H9 (cell line): Measurements from ENCODE around the gene CFAP97D1. TPM values are rescaled to one million over a fixed set of nuclear protein-coding genes. Genes with fewer than 3 reads are reported as not detected.

ENCODE experiments used
- DNase-seq: peaks from one replicate; pipeline ENCODE4 v3.0.0-alpha.2; 2017
- H2AFZ ChIP-seq: one replicate; pipeline ENCODE4 v1.6.1; 2013; ENCODE audit warnings: mild to moderate bottlenecking, low read length, control low read depth, moderate library complexity
- H2AK5ac ChIP-seq: 2 replicates; pipeline ENCODE4 v1.6.1; 2013; ENCODE audit warnings: low read length, control low read depth, mixed read lengths; ENCODE audit not compliant: insufficient read length
- H2BK120ac ChIP-seq: one replicate; pipeline ENCODE4 v1.6.1; 2013; ENCODE audit warnings: low read depth, mild to moderate bottlenecking, low read length, control low read depth, inconsistent platforms; ENCODE audit not compliant: poor library complexity, severe bottlenecking
- H2BK12ac ChIP-seq: 2 replicates; pipeline ENCODE4 v1.6.1; 2013; ENCODE audit warnings: low read length, control low read depth, mixed read lengths, low read depth; ENCODE audit not compliant: insufficient read length
- H2BK15ac ChIP-seq: 2 replicates; pipeline ENCODE4 v1.6.1; 2013; ENCODE audit warnings: low read depth, low read length, control low read depth
- H2BK20ac ChIP-seq: one replicate; pipeline ENCODE4 v1.6.1; 2013; ENCODE audit warnings: low read depth, mild to moderate bottlenecking, low read length, control low read depth, inconsistent platforms; ENCODE audit not compliant: poor library complexity, severe bottlenecking
- H2BK5ac ChIP-seq: 2 replicates; pipeline ENCODE4 v1.6.1; 2013; ENCODE audit warnings: low read length, control low read depth, mixed read lengths; ENCODE audit not compliant: insufficient read length
- H3K14ac ChIP-seq: 2 replicates; pipeline ENCODE4 v1.6.1; 2013; ENCODE audit warnings: low read length, control low read depth; ENCODE audit not compliant: insufficient read depth
- H3K18ac ChIP-seq: 2 replicates; pipeline ENCODE4 v1.6.1; 2013; ENCODE audit warnings: low read depth, mild to moderate bottlenecking, mixed read lengths, low read length, control low read depth; ENCODE audit not compliant: insufficient read length
- H3K23ac ChIP-seq: 2 replicates; pipeline ENCODE4 v1.6.1; 2013; ENCODE audit warnings: low read length, control low read depth, mixed read lengths, low read depth; ENCODE audit not compliant: insufficient read length
- H3K23me2 ChIP-seq: 2 replicates; pipeline ENCODE4 v1.6.1; 2013; ENCODE audit warnings: low read depth, mild to moderate bottlenecking, mixed read lengths, low read length, control low read depth; ENCODE audit not compliant: insufficient read length, poor library complexity, severe bottlenecking
- H3K27ac ChIP-seq: 2 replicates; pipeline ENCODE4 v1.5.1; 2013; ENCODE audit warnings: low read length, control low read depth, mixed read lengths, low read depth; ENCODE audit not compliant: insufficient read length
- H3K27me3 ChIP-seq: 2 replicates; pipeline ENCODE4 v1.6.1; 2013; ENCODE audit warnings: low read length, control low read depth, inconsistent platforms; ENCODE audit not compliant: insufficient read depth
- H3K4ac ChIP-seq: 2 replicates; pipeline ENCODE4 v1.6.1; 2013; ENCODE audit warnings: low read depth, mild to moderate bottlenecking, control low read depth, inconsistent platforms, low read length, moderate library complexity
- H3K4me1 ChIP-seq: 2 replicates; pipeline ENCODE4 v1.6.1; 2013; ENCODE audit warnings: low read length, control low read depth, inconsistent platforms; ENCODE audit not compliant: insufficient read depth
- H3K4me2 ChIP-seq: 2 replicates; pipeline ENCODE4 v1.6.1; 2013; ENCODE audit warnings: low read length, control low read depth, mixed read lengths; ENCODE audit not compliant: insufficient read length, insufficient read depth
- H3K56ac ChIP-seq: 2 replicates; pipeline ENCODE4 v1.6.1; 2013; ENCODE audit warnings: low read depth, mild to moderate bottlenecking, mixed read lengths, low read length, control low read depth; ENCODE audit not compliant: insufficient read length
- H3K79me1 ChIP-seq: 2 replicates; pipeline ENCODE4 v1.6.1; 2013; ENCODE audit warnings: low read depth, mild to moderate bottlenecking, moderate library complexity, low read length, control low read depth, inconsistent platforms; ENCODE audit not compliant: insufficient read depth, poor library complexity, severe bottlenecking
- H3K79me2 ChIP-seq: 2 replicates; pipeline ENCODE4 v1.6.1; 2013; ENCODE audit warnings: low read length, control low read depth, inconsistent platforms; ENCODE audit not compliant: insufficient read depth
- H3K9ac ChIP-seq: 2 replicates; pipeline ENCODE4 v1.6.1; 2013; ENCODE audit warnings: low read length, control low read depth, mixed read lengths; ENCODE audit not compliant: insufficient read length; ENCODE audit errors: extremely low read depth
- H3K9me3 ChIP-seq: one replicate; pipeline ENCODE4 v1.6.1; 2013; ENCODE audit warnings: low read depth, low read length, inconsistent platforms; ENCODE audit not compliant: control insufficient read depth
- H3T11ph ChIP-seq: one replicate; pipeline ENCODE4 v1.6.1; 2013; ENCODE audit warnings: mild to moderate bottlenecking, low read length, control low read depth, inconsistent platforms
- H4K20me1 ChIP-seq: one replicate; pipeline ENCODE4 v1.6.1; 2013; ENCODE audit not compliant: control insufficient read depth, insufficient read length, insufficient read depth
- H4K5ac ChIP-seq: 2 replicates; pipeline ENCODE4 v1.6.1; 2013; ENCODE audit warnings: low read depth, mild to moderate bottlenecking, mixed read lengths, low read length, control low read depth; ENCODE audit not compliant: insufficient read length
- H4K8ac ChIP-seq: replicated peaks from 2 replicates; pipeline ENCODE4 v1.6.1; 2013; ENCODE audit warnings: low read length, control low read depth, mixed read lengths, low read depth; ENCODE audit not compliant: insufficient read length
- H4K91ac ChIP-seq: 2 replicates; pipeline ENCODE4 v1.6.1; 2013; ENCODE audit warnings: low read depth, mild to moderate bottlenecking, moderate library complexity, mixed read lengths, low read length, control low read depth; ENCODE audit not compliant: insufficient read length
- H3K27ac Mint-ChIP-seq, 3 experiments: 2 replicates in 2 of 3; 3 replicates in 1 of 3; pipeline ENCODE4 v1.8.0; 2020 to 2021; ENCODE audit warnings: mixed read lengths in 3 of 3, mild to moderate bottlenecking in 1 of 3, moderate library complexity in 1 of 3
- H3K27me3 Mint-ChIP-seq: 2 replicates; pipeline ENCODE4 v1.8.0; 2021; ENCODE audit warnings: low read depth, mild to moderate bottlenecking, moderate library complexity, mixed read lengths
- H3K36me3 Mint-ChIP-seq, 3 experiments: 2 replicates in 2 of 3; 3 replicates in 1 of 3; pipeline ENCODE4 v1.8.0; 2020 to 2021; ENCODE audit warnings: low read depth in 3 of 3, mixed read lengths in 3 of 3; ENCODE audit not compliant: insufficient read depth in 1 of 3
- H3K4me1 Mint-ChIP-seq, 2 experiments: 2 replicates each; pipeline ENCODE4 v1.8.0; 2020; ENCODE audit warnings: mixed read lengths in 2 of 2
- H3K4me3 Mint-ChIP-seq, 2 experiments: 2 replicates in 1 of 2; 3 replicates in 1 of 2; pipeline ENCODE4 v1.8.0; 2020 to 2021; ENCODE audit warnings: mild to moderate bottlenecking in 2 of 2, mixed read lengths in 2 of 2, moderate library complexity in 1 of 2
- H3K9me3 Mint-ChIP-seq, 2 experiments: 2 replicates in 1 of 2; 3 replicates in 1 of 2; pipeline ENCODE4 v1.8.0; 2020; ENCODE audit warnings: mild to moderate bottlenecking in 2 of 2, mixed read lengths in 2 of 2, moderate library complexity in 1 of 2
- WGBS: extraction: QIAGEN DNeasy Blood & Tissue Kit; methylation state at CpG from one replicate; pipeline ENCODE4 v1.1.7; 2013; ENCODE audit warnings: missing lambda C conversion rate, low lambda C conversion rate, mixed read lengths; ENCODE audit not compliant: insufficient read length; ENCODE audit errors: extremely low coverage; 5-methylcytosine and 5-hydroxymethylcytosine counted together
- total RNA-seq: library from RNA; stranded (reverse); gene quantifications from 2 replicates; pipeline ENCODE4 v1.2.1, GENCODE V29; 2021
- TF ChIP-seq, protein P1 (sequence below): fragments of 200-600 bp; sonication (generic); conservative IDR thresholded peaks from 3 replicates; pipeline ENCODE4 v1.8.0; 2021; ENCODE audit warnings: antibody characterized with exemption, mild to moderate bottlenecking

CFAP97D1 gene
- total RNA-seq, 1 experiment from 2014 or later: not detected

DNA sequence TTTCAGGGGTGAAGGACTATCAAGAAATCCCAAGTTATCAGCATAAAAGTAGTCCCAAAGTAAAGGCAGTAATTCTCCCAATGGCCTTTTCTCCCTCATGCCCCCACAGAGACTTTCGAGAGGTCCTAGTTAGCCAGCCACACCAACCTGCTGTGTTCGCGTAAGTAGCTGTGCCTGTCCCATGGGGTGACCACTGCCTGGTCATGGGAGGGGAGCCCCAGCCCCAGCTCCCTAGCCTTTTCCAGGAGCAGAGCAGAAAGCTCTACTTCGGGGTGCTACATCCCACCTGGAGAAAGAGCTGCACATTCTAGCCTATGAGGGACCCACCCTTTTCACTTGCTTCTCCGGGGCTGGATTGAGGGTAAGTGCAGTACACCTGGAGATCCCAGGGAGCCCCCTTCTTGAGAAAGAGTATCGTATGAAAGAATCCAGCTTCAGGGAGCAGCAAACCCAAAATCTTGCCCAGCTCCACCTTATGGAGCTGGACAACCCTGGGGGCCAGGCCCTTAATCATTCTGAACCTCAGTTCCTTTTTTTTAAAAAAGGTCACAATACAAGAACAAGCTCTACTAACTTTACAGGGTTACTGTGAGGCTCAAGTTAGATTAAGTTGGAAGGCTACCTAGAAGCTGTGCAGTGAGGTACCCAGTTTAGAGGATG, 13.1 kb upstream of the CFAP97D1 start:
- Histone ChIP-seq H3T11ph (no peak overlapping the region), H3K56ac (no peak overlapping the region), H3K27me3 (no peaks in the 10 kb centered on the region), H3K4me2 (no peak overlapping the region), H3K18ac (no peak overlapping the region), H2BK12ac (no peak overlapping the region), H2BK120ac (no peak overlapping the region), H2AFZ (no peak overlapping the region), H3K79me2 (no peaks in the 10 kb centered on the region), H3K23ac (no peak overlapping the region), H3K4ac (no peak overlapping the region), H4K20me1 (no peaks in the 10 kb centered on the region), H3K9ac (no peak overlapping the region), H2BK20ac (no peak overlapping the region), H4K8ac (no peak overlapping the region), H3K9me3 (no peaks in the 10 kb centered on the region), H3K23me2 (no peaks in the 10 kb centered on the region), H3K4me1 (no peaks in the 10 kb centered on the region), H2BK15ac (no peak overlapping the region), H4K5ac (no peak overlapping the region), H2BK5ac (no peak overlapping the region), H2AK5ac (no peak overlapping the region), H3K79me1 (no peaks in the 10 kb centered on the region), H3K27ac (no peak overlapping the region), H4K91ac (no peak overlapping the region), H3K14ac (no peak overlapping the region)
- TF ChIP-seq, protein P1, sequence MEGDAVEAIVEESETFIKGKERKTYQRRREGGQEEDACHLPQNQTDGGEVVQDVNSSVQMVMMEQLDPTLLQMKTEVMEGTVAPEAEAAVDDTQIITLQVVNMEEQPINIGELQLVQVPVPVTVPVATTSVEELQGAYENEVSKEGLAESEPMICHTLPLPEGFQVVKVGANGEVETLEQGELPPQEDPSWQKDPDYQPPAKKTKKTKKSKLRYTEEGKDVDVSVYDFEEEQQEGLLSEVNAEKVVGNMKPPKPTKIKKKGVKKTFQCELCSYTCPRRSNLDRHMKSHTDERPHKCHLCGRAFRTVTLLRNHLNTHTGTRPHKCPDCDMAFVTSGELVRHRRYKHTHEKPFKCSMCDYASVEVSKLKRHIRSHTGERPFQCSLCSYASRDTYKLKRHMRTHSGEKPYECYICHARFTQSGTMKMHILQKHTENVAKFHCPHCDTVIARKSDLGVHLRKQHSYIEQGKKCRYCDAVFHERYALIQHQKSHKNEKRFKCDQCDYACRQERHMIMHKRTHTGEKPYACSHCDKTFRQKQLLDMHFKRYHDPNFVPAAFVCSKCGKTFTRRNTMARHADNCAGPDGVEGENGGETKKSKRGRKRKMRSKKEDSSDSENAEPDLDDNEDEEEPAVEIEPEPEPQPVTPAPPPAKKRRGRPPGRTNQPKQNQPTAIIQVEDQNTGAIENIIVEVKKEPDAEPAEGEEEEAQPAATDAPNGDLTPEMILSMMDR: no peak
- Mint-ChIP-seq H3K9me3 (no peaks in the 10 kb centered on the region), H3K27ac (no peak overlapping the region; a peak in 1 of 7 replicates), H3K27me3 (no peaks in the 10 kb centered on the region), H3K36me3 (peaks cover 0 to 32% (median 27%) of the 10 kb centered on the region in 3 experiments), H3K4me1 (peaks cover 4 to 5% of the 10 kb centered on the region in 2 experiments), H3K4me3 (no peak overlapping the region)
- DNase-seq: no peak
- WGBS: no CpG with 5 or more reads among the region's 6 CpGs
